ENCODE results near the gene MVK.

MVK gene

GRCh38 chr12:109551108-109551507 lies 22.5 kb upstream of the MVK start:
- H3K9me3 ChIP-seq = no peaks in the 10 kb centered on the region
- intact Hi-C loops (cut with DNase I; ENCODE audit: low total_unique reads) = no loop called here
- H3K27ac ChIP-seq = no peak overlapping the region
- no peak for TF ChIP-seq CTCF (IDR thresholded peaks at IDR 0.05)
- no peaks in the 10 kb centered on the region for H3K4me1 ChIP-seq
- H3K4me3 ChIP-seq = no peak overlapping the region
- peaks cover 0 to 3% (median 0%) of the 10 kb centered on the region in 3 donors for H3K36me3 ChIP-seq
- H3K27me3 ChIP-seq = peaks cover 0 to 39% of the 10 kb centered on the region in 2 donors
- no peak for DNase-seq

GRCh38 chr12:109552971-109553370 lies 20.6 kb upstream of the MVK start:
- no peaks in the 10 kb centered on the region for H3K4me1 ChIP-seq
- H3K27ac ChIP-seq = no peak overlapping the region
- peaks cover 0 to 29% of the 10 kb centered on the region in 2 donors for H3K27me3 ChIP-seq
- TF ChIP-seq CTCF (IDR thresholded peaks at IDR 0.05) = no peak
- peaks cover 0 to 21% (median 0%) of the 10 kb centered on the region in 3 donors for H3K36me3 ChIP-seq
- H3K9me3 ChIP-seq = no peaks in the 10 kb centered on the region
- no peak overlapping the region for H3K4me3 ChIP-seq
- intact Hi-C loops (cut with DNase I; ENCODE audit: low total_unique reads) = no loop called here
- no peak for DNase-seq

- intact Hi-C loops (cut with DNase I; ENCODE audit: low total_unique reads) = no loop called here
- Histone ChIP-seq H3K27me3 (peaks cover 0 to 24% of the 10 kb centered on the region in 2 donors), H3K9me3 (no peaks in the 10 kb centered on the region)
Observed at GRCh38 chr12:109553483-109553882, 20.1 kb upstream of the MVK start.

GRCh38 chr12:109553906-109554500 lies 19.6 kb upstream of the MVK start:
- H3K4me3 ChIP-seq = no peak overlapping the region
- intact Hi-C loops (cut with DNase I; ENCODE audit: low total_unique reads) = no loop called here
- peaks cover 0 to 31% (median 0%) of the 10 kb centered on the region in 3 donors for H3K36me3 ChIP-seq
- H3K27me3 ChIP-seq = peaks cover 0 to 19% of the 10 kb centered on the region in 2 donors
- no peak for TF ChIP-seq CTCF (IDR thresholded peaks at IDR 0.05)
- H3K9me3 ChIP-seq = no peaks in the 10 kb centered on the region
- DNase-seq = no peak
- no peak overlapping the region for H3K27ac ChIP-seq
- no peaks in the 10 kb centered on the region for H3K4me1 ChIP-seq

More at GRCh38 chr12:109553483-109553882, 20.1 kb upstream of the MVK start:
- H3K36me3 ChIP-seq = peaks cover 0 to 26% (median 0%) of the 10 kb centered on the region in 3 donors
- no peak overlapping the region for H3K27ac ChIP-seq
- no peaks in the 10 kb centered on the region for H3K4me1 ChIP-seq
- H3K4me3 ChIP-seq = no peak overlapping the region
- no peak for DNase-seq
- no peak for TF ChIP-seq CTCF (IDR thresholded peaks at IDR 0.05)

- Histone ChIP-seq H3K4me1 (no peaks in the 10 kb centered on the region), H3K27me3 (peaks cover 0 to 16% of the 10 kb centered on the region in 2 donors), H3K9me3 (no peaks in the 10 kb centered on the region), H3K36me3 (peaks cover 0 to 39% (median 0%) of the 10 kb centered on the region in 3 donors), H3K27ac (no peak overlapping the region), H3K4me3 (no peak overlapping the region)
- DNase-seq = no peak
- intact Hi-C loops (cut with DNase I; ENCODE audit: low total_unique reads) = no loop called here
- TF ChIP-seq CTCF (IDR thresholded peaks at IDR 0.05) = no peak
Observed at GRCh38 chr12:109554761-109555160, 18.8 kb upstream of the MVK start.

All from tibial artery (tissue), 4 donors.